Heart left ventricle (tissue), 13 donors: Measurements from ENCODE around the gene UBTD1.

Experiments used
- CTCF ChIP-seq, 12 donors: fragments of 200-600 bp; sonication (generic) in 4 of 12; IDR thresholded peaks; one replicate each; pipeline versions ENCODE4 v1.5.0 to v1.8.0; 2018 to 2022; ENCODE audit warnings: antibody characterized with exemption in 12 of 12, mild to moderate bottlenecking in 5 of 12
- POLR2A ChIP-seq, 2 donors: fragments of 450-650 bp; IDR thresholded peaks; one replicate each; pipeline ENCODE4 v1.6.1; 2017; ENCODE audit warnings: antibody characterized with exemption in 2 of 2, mild to moderate bottlenecking in 2 of 2, moderate library complexity in 2 of 2
- donor health status: ischemic (EF 13 %, LVEDD 7.1; RV severe dilation, severe dysfunction).
- donor health status: DM: no; HTN: yes; CAD: no.
- donor health status: DM: no; HTN: no; CAD: no.
- donor health status: ischemic (EF 25% LVEDD 6.9; RV normal size, moderate dysfunction).
- donor health status: ischemic (EF 25% LVEDD 5.7; RV mildly dilated, moderate dysfunction).
- donor health status: ischemic (EF 35%, LVEDD 5.7; RV mildly dilated, moderate dysfunction).
- donor health status: nonischemic (EF 11% LVEDD 7.7; RV severe dilation, severe dysfunction).
- donor health status: DM: yes; HTN: yes; CAD: no.
- donor health status: PGD.
- donor health status: ischemic (EF 29% LVEDD 5.4; RV normal size, mild dysfunction).
- donor health status: nonischemic (EF 23%, LVEDD 6.1; RV moderate dilation, normal function).

- no peak for TF ChIP-seq POLR2A (IDR thresholded peaks at IDR 0.05)
- TF ChIP-seq CTCF (IDR thresholded peaks at IDR 0.05), result peak in 5 of 12 donors; percentile 8 to 47 (median 26)
These were observed 40.9 kb downstream of the UBTD1 start for GRCh38 chr10:97539523-97540200.
